IPS DF 6.9 (cell line): ENCODE measurements around the gene AOPEP.
"Not testable (repeated sequence)": the region's sequence is repeated elsewhere in the genome, so short reads cannot be mapped to it uniquely, and the experiment has no call there.

Experiments
- DNase-seq: peaks from one replicate; pipeline ENCODE4 v3.0.0-alpha.2; 2013; ENCODE audit warnings: low read depth, low spot score
- H3K27ac ChIP-seq: one replicate; pipeline ENCODE4 v1.5.1; 2013; ENCODE audit warnings: low read length, control low read depth
- H3K27me3 ChIP-seq: 2 replicates; pipeline ENCODE4 v1.6.1; 2013; ENCODE audit warnings: mild to moderate bottlenecking, low read length; ENCODE audit not compliant: control insufficient read depth, insufficient read depth
- H3K36me3 ChIP-seq: 2 replicates; pipeline ENCODE4 v1.6.1; 2013; ENCODE audit warnings: low read length; ENCODE audit not compliant: control insufficient read depth, insufficient read depth
- H3K4me1 ChIP-seq: 2 replicates; pipeline ENCODE4 v1.6.1; 2013; ENCODE audit warnings: low read length; ENCODE audit not compliant: control insufficient read depth, insufficient read depth
- H3K4me3 ChIP-seq: 2 replicates; pipeline ENCODE4 v1.5.1; 2013; ENCODE audit warnings: mild to moderate bottlenecking, low read length
- H3K9me3 ChIP-seq: 2 replicates; pipeline ENCODE4 v1.6.1; 2013; ENCODE audit warnings: low read length, inconsistent platforms; ENCODE audit not compliant: control insufficient read depth, insufficient read depth
- WGBS: extraction: QIAGEN DNeasy Blood & Tissue Kit; methylation state at CpG from one replicate; pipeline ENCODE4 v1.1.7; 2013; ENCODE audit warnings: mixed read lengths, missing lambda C conversion rate; ENCODE audit not compliant: insufficient read length, insufficient coverage; 5-methylcytosine and 5-hydroxymethylcytosine counted together

AOPEP gene

GRCh38 chr9:94843134-94843533 is 116.6 kb downstream of the AOPEP start:
- no peaks in the 10 kb centered on the region for H3K9me3 ChIP-seq
- no peaks in the 10 kb centered on the region for H3K27me3 ChIP-seq
- no peak overlapping the region for H3K27ac ChIP-seq
- no peaks in the 10 kb centered on the region for H3K36me3 ChIP-seq
- DNase-seq = no peak
- no CpG with 5 or more reads among the region's 4 CpGs for WGBS
- H3K4me3 ChIP-seq = no peak overlapping the region
- H3K4me1 ChIP-seq = no peaks in the 10 kb centered on the region

GRCh38 chr9:94846739-94847138 is 120.2 kb downstream of the AOPEP start:
- WGBS = no CpG with 5 or more reads among the region's 3 CpGs
- DNase-seq = no peak
- Histone ChIP-seq H3K4me3 (no peak overlapping the region), H3K27me3 (no peaks in the 10 kb centered on the region), H3K36me3 (no peaks in the 10 kb centered on the region), H3K9me3 (no peaks in the 10 kb centered on the region), H3K27ac (no peak overlapping the region), H3K4me1 (no peaks in the 10 kb centered on the region)

- no peak overlapping the region for H3K4me3 ChIP-seq
- H3K4me1 ChIP-seq = no peaks in the 10 kb centered on the region
- H3K9me3 ChIP-seq = no peaks in the 10 kb centered on the region
- no peaks in the 10 kb centered on the region for H3K36me3 ChIP-seq
- no CpG with 5 or more reads among the region's 3 CpGs for WGBS
- no peaks in the 10 kb centered on the region; the same call in 1 of the 2 replicates for H3K27me3 ChIP-seq
- H3K27ac ChIP-seq = no peak overlapping the region
- no peak for DNase-seq
These were observed 121.0 kb downstream of the AOPEP start for GRCh38 chr9:94847486-94847885.

DNA sequence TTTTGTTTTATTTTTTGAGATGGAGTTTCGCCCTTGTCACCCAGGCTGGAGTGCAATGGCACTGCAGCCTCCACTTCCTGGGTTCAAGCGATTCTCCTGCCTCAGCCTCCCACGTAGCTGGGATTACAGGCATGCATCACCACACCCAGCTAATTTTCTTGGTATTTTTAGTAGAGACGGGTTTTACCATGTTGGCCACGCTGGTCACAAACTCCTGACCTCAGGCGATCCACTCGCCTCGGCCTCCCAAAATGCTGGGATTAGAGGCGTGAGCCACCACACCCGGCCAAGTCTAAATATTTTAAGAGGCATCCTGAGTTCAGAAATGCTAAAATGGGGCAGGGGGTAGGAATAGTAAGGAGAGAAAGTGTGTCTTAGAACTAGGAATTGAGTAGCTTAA is 122.3 kb downstream of the AOPEP start:
- WGBS = no CpG with 5 or more reads among the region's 10 CpGs
- not testable (repeated sequence) for DNase-seq, H3K27me3 ChIP-seq, H3K36me3 ChIP-seq, H3K9me3 ChIP-seq, H3K4me1 ChIP-seq, H3K27ac ChIP-seq, H3K4me3 ChIP-seq

DNA sequence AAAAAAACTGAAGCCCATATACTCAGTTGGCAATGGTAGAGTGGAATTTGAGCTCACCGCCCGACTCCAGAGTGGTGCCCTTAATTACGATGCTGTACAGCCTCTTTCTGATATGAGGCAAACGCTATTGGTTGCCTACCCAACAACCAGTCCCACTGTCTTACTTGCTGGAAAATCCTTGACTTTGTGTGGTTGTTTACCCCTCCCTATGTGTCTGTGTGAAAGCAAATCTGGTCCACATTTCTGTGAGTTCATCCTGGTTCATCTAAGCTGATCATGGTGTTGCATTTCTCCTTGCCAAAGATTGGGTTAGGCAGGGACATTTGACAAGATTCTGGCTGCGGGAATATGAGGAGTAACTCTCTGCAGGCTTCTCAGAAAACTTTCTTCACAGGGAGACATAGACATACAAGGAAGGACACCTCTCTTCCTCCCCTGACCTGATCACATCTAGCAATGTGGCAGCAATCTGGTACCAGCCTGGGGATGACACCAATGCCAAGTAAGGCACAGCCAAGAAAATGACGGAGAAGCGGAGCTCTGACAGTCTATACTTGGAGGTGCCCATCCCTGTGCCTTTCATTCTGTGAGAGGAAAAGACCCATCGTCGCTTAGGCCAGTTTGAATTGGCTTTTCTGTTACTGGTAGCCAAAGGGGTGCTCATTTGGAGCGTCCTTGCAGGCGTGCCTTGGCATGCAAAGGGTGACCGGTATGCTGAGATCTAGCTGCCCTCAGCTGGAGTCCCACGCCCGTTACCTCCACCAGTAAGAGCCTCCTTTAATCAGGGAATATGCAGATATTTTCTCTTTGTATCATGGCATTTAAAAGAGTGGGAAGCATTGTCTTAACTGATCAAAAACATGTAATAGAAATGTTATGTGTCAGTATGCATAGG is 124.3 kb downstream of the AOPEP start:
- no peak overlapping the region for H3K4me3 ChIP-seq
- H3K27me3 ChIP-seq = no peaks in the 10 kb centered on the region; the same call in 1 of the 2 replicates
- H3K27ac ChIP-seq = no peak overlapping the region
- no peaks in the 10 kb centered on the region for H3K9me3 ChIP-seq
- WGBS = no CpG with 5 or more reads among the region's 14 CpGs
- DNase-seq = no peak
- no peaks in the 10 kb centered on the region for H3K36me3 ChIP-seq
- H3K4me1 ChIP-seq = no peaks in the 10 kb centered on the region

GRCh38 chr9:94851467-94851866 is 125.0 kb downstream of the AOPEP start:
- WGBS = 100% methylated on average over 1 of the region's 4 CpGs
- peaks cover 1% of the 10 kb centered on the region; the same call in 1 of the 2 replicates for H3K9me3 ChIP-seq
- no peak for DNase-seq
- H3K4me3 ChIP-seq = no peak overlapping the region
- no peaks in the 10 kb centered on the region for H3K4me1 ChIP-seq
- H3K36me3 ChIP-seq = no peaks in the 10 kb centered on the region
- H3K27ac ChIP-seq = no peak overlapping the region
- H3K27me3 ChIP-seq = no peaks in the 10 kb centered on the region; the same call in 1 of the 2 replicates

GRCh38 chr9:94851892-94852291 is 125.4 kb downstream of the AOPEP start:
- no peak for DNase-seq
- Histone ChIP-seq H3K27ac (no peak overlapping the region), H3K9me3 (peaks cover 1% of the 10 kb centered on the region; the same call in 1 of the 2 replicates), H3K27me3 (no peaks in the 10 kb centered on the region; the same call in 1 of the 2 replicates), H3K4me1 (no peaks in the 10 kb centered on the region), H3K4me3 (no peak overlapping the region), H3K36me3 (no peaks in the 10 kb centered on the region)
- WGBS = no CpG with 5 or more reads among the region's 5 CpGs

GRCh38 chr9:94852373-94852772 is 125.9 kb downstream of the AOPEP start:
- Histone ChIP-seq H3K4me3 (no peak overlapping the region), H3K4me1 (no peaks in the 10 kb centered on the region), H3K36me3 (no peaks in the 10 kb centered on the region), H3K27ac (no peak overlapping the region), H3K9me3 (peaks cover 1% of the 10 kb centered on the region; the same call in 1 of the 2 replicates), H3K27me3 (no peaks in the 10 kb centered on the region; the same call in 1 of the 2 replicates)
- no peak for DNase-seq
- WGBS = no CpG with 5 or more reads among the region's 4 CpGs

DNA sequence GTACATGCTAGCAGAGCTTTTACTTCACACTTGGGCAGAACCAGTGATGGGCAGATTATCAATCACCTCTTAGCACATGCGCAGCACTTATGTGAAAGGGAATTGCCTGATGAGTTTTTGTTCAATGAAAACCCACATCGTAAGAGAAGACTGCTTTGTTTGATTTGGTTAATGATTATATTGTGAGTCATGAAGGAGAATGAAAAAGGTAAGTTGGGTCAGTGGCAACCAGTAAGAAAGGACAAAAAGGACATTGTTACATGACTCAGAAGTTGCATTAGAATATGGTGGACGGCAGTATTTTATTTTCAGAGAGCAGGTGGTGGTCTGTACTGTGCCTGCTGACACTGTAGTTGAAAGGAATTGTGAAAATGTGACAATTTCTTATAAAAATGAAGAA is 127.4 kb downstream of the AOPEP start:
- 100% methylated on average over 1 of the region's 3 CpGs for WGBS
- no peaks in the 10 kb centered on the region; the same call in 1 of the 2 replicates for H3K27me3 ChIP-seq
- H3K36me3 ChIP-seq = no peaks in the 10 kb centered on the region
- H3K9me3 ChIP-seq = peaks cover 1% of the 10 kb centered on the region; the same call in 1 of the 2 replicates
- no peak for DNase-seq
- no peak overlapping the region for H3K27ac ChIP-seq
- H3K4me1 ChIP-seq = no peaks in the 10 kb centered on the region
- no peak overlapping the region for H3K4me3 ChIP-seq

GRCh38 chr9:94855903-94856302 is 129.4 kb downstream of the AOPEP start:
- WGBS = no CpG with 5 or more reads among the region's 5 CpGs
- Histone ChIP-seq H3K36me3 (no peaks in the 10 kb centered on the region), H3K4me1 (no peaks in the 10 kb centered on the region), H3K27ac (no peak overlapping the region), H3K4me3 (no peak overlapping the region), H3K9me3 (peaks cover 1% of the 10 kb centered on the region; the same call in 1 of the 2 replicates), H3K27me3 (no peaks in the 10 kb centered on the region; the same call in 1 of the 2 replicates)
- no peak for DNase-seq
